ENCODE results near the gene FAM228A. TPM values are rescaled to one million over a fixed set of nuclear protein-coding genes. Genes with fewer than 3 reads are reported as not detected.

The FAM228A gene
- total and polyA plus RNA-seq, 2 experiments from 2014 or later, result 0.13 TPM; not detected in 1

- Histone ChIP-seq H2AFZ (no peak overlapping the region), H3K27ac (no peak overlapping the region), H3K4me3 (no peak overlapping the region), H3K9me3 (ENCODE audit: low read depth) (no peaks in the 10 kb centered on the region), H3K36me3 (replicated peaks; ENCODE audit: insufficient read depth, low read depth) (no peaks in the 10 kb centered on the region), H3K4me2 (no peak overlapping the region), H3K9me2 (replicated peaks; ENCODE audit: insufficient read depth) (no peaks in the 10 kb centered on the region), H4K20me1 (ENCODE audit: insufficient read depth, poor library complexity, severe bottlenecking) (no peaks in the 10 kb centered on the region), H3K79me2 (no peaks in the 10 kb centered on the region), H3K27me3 (no peaks in the 10 kb centered on the region), H3K4me1 (ENCODE audit: insufficient read depth) (no peaks in the 10 kb centered on the region)
- 91% methylated on average over 1 of the region's 1 CpG for WGBS (ENCODE audit: low lambda C conversion rate, missing lambda C conversion rate)
- TF ChIP-seq EZH2 (IDR thresholded peaks at IDR 0.05; ENCODE audit: borderline replicate concordance) (no peak), CTCF (IDR thresholded peaks at IDR 0.05; ENCODE audit: poor library complexity) (no peak), EZH2phosphoT487 (IDR thresholded peaks at IDR 0.05; ENCODE audit: low read depth, severe bottlenecking, unreplicated experiment) (no peak)
- no peak for DNase-seq (ENCODE audit: low spot score)
These were observed 62.5 kb downstream of the FAM228A start for GRCh38 chr2:24237313-24237712.

DNA sequence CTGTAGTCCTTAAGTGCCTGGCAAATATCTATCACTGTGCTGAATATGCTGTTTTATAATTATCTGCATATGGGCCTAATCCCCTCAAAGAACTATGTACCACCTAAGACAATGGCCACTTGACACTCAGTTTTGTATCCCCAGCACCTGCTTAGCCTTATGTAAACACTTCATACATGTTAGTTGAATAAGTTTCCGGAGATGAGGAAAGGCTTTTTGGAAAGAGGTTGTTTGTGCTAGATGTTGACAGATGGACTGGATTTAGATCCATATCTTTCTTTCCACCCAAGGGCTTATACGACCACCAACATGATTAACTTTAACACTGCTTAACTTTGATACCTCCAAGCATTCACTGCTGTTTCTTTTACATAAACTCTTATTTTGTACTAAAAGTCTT lies 63.3 kb downstream of the FAM228A start:
- no peak overlapping the region for H3K4me2 ChIP-seq
- no peaks in the 10 kb centered on the region for H3K4me1 ChIP-seq (ENCODE audit: insufficient read depth)
- no peak overlapping the region for H3K27ac ChIP-seq
- H3K4me3 ChIP-seq, result no peak overlapping the region
- no peak for TF ChIP-seq EZH2 (IDR thresholded peaks at IDR 0.05; ENCODE audit: borderline replicate concordance)
- TF ChIP-seq EZH2phosphoT487 (IDR thresholded peaks at IDR 0.05; ENCODE audit: low read depth, severe bottlenecking, unreplicated experiment), result no peak
- no peak for TF ChIP-seq CTCF (IDR thresholded peaks at IDR 0.05; ENCODE audit: poor library complexity)
- no peaks in the 10 kb centered on the region for H3K9me2 ChIP-seq (replicated peaks; ENCODE audit: insufficient read depth)
- no peaks in the 10 kb centered on the region for H3K9me3 ChIP-seq (ENCODE audit: low read depth)
- no peak overlapping the region for H2AFZ ChIP-seq
- H3K79me2 ChIP-seq, result no peaks in the 10 kb centered on the region
- no peaks in the 10 kb centered on the region for H3K27me3 ChIP-seq
- no peaks in the 10 kb centered on the region for H4K20me1 ChIP-seq (ENCODE audit: insufficient read depth, poor library complexity, severe bottlenecking)
- DNase-seq (ENCODE audit: low spot score), result no peak
- H3K36me3 ChIP-seq (replicated peaks; ENCODE audit: insufficient read depth, low read depth), result no peaks in the 10 kb centered on the region
- WGBS (ENCODE audit: low lambda C conversion rate, missing lambda C conversion rate), result 47% methylated on average over 2 of the region's 2 CpGs

DNA sequence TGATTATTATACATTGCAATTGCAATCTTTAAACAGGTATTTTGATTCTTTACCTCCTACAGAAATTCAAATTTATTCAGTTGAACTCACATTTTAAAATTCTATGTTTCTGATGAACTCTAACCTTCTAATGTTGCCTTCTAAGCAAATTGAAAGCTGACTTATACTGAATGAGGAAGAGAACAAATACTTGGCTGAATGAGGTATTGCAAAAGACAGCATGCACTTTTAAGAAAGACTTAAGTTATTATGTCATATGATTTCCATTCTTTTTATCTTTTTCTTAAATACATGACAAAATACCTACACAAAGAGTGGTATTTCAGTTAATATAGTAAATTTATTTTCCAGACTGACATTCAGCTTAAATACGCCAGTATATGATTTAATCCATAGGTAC lies 64.7 kb downstream of the FAM228A start:
- DNase-seq (ENCODE audit: low spot score), result no peak
- no peaks in the 10 kb centered on the region for H3K36me3 ChIP-seq (replicated peaks; ENCODE audit: insufficient read depth, low read depth)
- no peak overlapping the region for H2AFZ ChIP-seq
- H3K4me3 ChIP-seq, result no peak overlapping the region
- H3K4me1 ChIP-seq (ENCODE audit: insufficient read depth), result no peaks in the 10 kb centered on the region
- no peaks in the 10 kb centered on the region for H3K79me2 ChIP-seq
- TF ChIP-seq EZH2phosphoT487 (IDR thresholded peaks at IDR 0.05; ENCODE audit: low read depth, severe bottlenecking, unreplicated experiment) (no peak), EZH2 (IDR thresholded peaks at IDR 0.05; ENCODE audit: borderline replicate concordance) (no peak), CTCF (IDR thresholded peaks at IDR 0.05; ENCODE audit: poor library complexity) (no peak)
- H3K9me3 ChIP-seq (ENCODE audit: low read depth), result no peaks in the 10 kb centered on the region
- WGBS (ENCODE audit: low lambda C conversion rate, missing lambda C conversion rate), result 100% methylated on average over 1 of the region's 1 CpG
- H3K27ac ChIP-seq, result no peak overlapping the region
- no peak overlapping the region for H3K4me2 ChIP-seq
- H4K20me1 ChIP-seq (ENCODE audit: insufficient read depth, poor library complexity, severe bottlenecking), result no peaks in the 10 kb centered on the region
- H3K27me3 ChIP-seq, result no peaks in the 10 kb centered on the region
- no peaks in the 10 kb centered on the region for H3K9me2 ChIP-seq (replicated peaks; ENCODE audit: insufficient read depth)

Other genes with a start within 250 kb of the FAM228A start
- gene ATAD2B, start 247.9 kb upstream of the FAM228A start, total RNA-seq, result 17.1 and 26.2 TPM in 2 replicates
- 6.1 and 8.7 TPM in 2 replicates for gene ATAD2B, start 247.9 kb upstream of the FAM228A start, polyA plus RNA-seq
- 15.9 and 16.9 TPM in 2 replicates for gene UBXN2A, start 234.6 kb upstream of the FAM228A start, total RNA-seq
- 11.7 and 16.4 TPM in 2 replicates for gene UBXN2A, start 234.6 kb upstream of the FAM228A start, polyA plus RNA-seq
- not detected in 2 replicates for gene MFSD2B, start 165.0 kb upstream of the FAM228A start, total RNA-seq
- 0.25 TPM in 1 of 2 replicates, not detected in the other for gene MFSD2B, start 165.0 kb upstream of the FAM228A start, polyA plus RNA-seq
- 6.0 and 6.8 TPM in 2 replicates for gene WDCP, start 127.7 kb upstream of the FAM228A start, total RNA-seq
- 1.4 and 2.4 TPM in 2 replicates for gene WDCP, start 127.7 kb upstream of the FAM228A start, polyA plus RNA-seq
- 20.2 and 24.4 TPM in 2 replicates for gene FKBP1B, start 125.3 kb upstream of the FAM228A start, total RNA-seq
- gene FKBP1B, start 125.3 kb upstream of the FAM228A start, polyA plus RNA-seq, result 36.3 and 37.2 TPM in 2 replicates
- gene SF3B6, start 98.7 kb upstream of the FAM228A start, total RNA-seq, result 131 and 158 TPM in 2 replicates
- 170 and 174 TPM in 2 replicates for gene SF3B6, start 98.7 kb upstream of the FAM228A start, polyA plus RNA-seq
- gene TP53I3, start 90.2 kb upstream of the FAM228A start, total RNA-seq, result 29.8 and 31.9 TPM in 2 replicates
- 52.9 and 56.2 TPM in 2 replicates for gene TP53I3, start 90.2 kb upstream of the FAM228A start, polyA plus RNA-seq
- 0.24 and 1.2 TPM in 2 replicates for gene PFN4, start 51.7 kb upstream of the FAM228A start, total RNA-seq
- gene PFN4, start 51.7 kb upstream of the FAM228A start, polyA plus RNA-seq, result 0.75 and 1.7 TPM in 2 replicates
- 7.4 and 14.9 TPM in 2 replicates for gene FAM228B, start 51.6 kb upstream of the FAM228A start, total RNA-seq
- gene FAM228B, start 51.6 kb upstream of the FAM228A start, polyA plus RNA-seq, result 12.5 and 20.7 TPM in 2 replicates
- 24.5 and 34.4 TPM in 2 replicates for gene ITSN2, start 185.5 kb downstream of the FAM228A start, total RNA-seq
- gene ITSN2, start 185.5 kb downstream of the FAM228A start, polyA plus RNA-seq, result 20.3 and 29.4 TPM in 2 replicates